GM12892 (cell line): ENCODE measurements around the gene ROBO3.

Source experiments
- DNase-seq: peaks from one replicate; pipeline ENCODE4 v3.0.0; 2011; ENCODE audit not compliant: insufficient read length
- FAIRE-seq: peaks from 2 replicates; lab custom pipeline; 2011; peaks lifted over from hg19 to GRCh38; lab: Jason Lieb, UNC
- POLR2A ChIP-seq: IDR thresholded peaks from 2 replicates; pipeline ENCODE4 v1.6.1; 2011; ENCODE audit warnings: low read depth, low read length, control low read depth
- POLR2AphosphoS5 ChIP-seq: IDR thresholded peaks from 2 replicates; pipeline ENCODE4 v1.6.1; 2011; ENCODE audit warnings: low read depth, low read length, control low read depth
- TAF1 ChIP-seq: IDR thresholded peaks from 2 replicates; pipeline ENCODE4 v1.6.1; 2011; ENCODE audit warnings: low read depth, mild to moderate bottlenecking, control low read depth, low read length, borderline replicate concordance

ROBO3 gene

DNA sequence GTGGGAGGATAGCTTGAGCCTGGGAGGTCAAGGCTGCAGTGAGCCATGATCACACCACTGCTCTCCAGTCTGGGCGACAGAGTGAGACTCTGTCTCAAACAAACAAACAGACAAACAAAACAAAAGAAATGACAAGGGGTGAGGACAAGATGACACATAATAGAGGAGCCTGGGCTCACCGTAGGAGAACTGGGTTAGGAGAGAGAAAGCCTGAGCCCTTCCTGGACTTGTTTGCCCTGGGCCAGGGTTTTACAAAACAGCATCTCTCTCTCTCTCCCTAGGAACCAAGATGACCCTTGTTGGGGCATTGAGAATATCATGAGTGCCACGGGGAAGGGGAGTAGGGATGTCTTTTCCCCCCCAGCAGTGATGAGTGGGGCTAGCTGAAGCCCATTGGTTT lies 15.7 kb downstream of the ROBO3 start:
- no peak for TF ChIP-seq POLR2AphosphoS5
- no peak for TF ChIP-seq TAF1
- no peak for TF ChIP-seq POLR2A
- no peak for DNase-seq
- no peak for FAIRE-seq

DNA sequence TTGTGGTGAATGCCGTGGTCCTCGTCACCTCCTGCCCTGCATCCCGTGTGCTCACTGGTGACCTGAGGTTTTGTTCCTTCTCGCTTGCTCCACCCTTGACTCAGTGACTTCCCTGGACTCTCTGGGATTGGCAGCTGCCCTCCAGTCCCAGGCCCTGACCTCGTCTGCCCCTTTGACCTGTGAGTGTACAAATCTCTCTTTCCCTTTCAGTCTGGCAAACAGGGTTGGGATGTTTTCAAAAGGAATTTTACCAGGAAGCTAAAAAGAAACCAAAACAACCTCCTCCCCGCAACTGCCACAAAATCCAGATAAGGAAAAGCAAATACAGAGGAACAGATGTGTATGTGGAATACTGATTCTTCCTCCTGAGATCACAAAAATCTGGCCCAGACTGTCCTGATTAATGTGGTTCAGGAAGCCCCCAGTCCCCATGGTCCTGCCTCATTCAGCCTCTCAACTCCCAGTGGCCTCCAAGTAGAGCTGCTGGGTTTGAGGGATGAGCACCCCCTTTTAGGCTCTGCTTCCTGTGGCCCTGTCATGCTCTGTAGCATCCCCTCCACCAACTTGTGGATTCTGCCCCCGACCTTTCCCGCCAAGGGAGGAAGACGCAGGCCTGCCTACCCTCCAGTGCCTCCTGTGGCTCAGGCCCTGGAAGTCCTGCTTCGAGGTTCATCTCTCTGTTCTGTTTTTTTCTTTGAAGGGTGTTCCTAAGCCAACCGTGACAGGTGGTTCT lies 17.3 kb downstream of the ROBO3 start:
- no peak for TF ChIP-seq TAF1
- TF ChIP-seq POLR2AphosphoS5: no peak
- FAIRE-seq (no peak), DNase-seq (no peak)

DNA sequence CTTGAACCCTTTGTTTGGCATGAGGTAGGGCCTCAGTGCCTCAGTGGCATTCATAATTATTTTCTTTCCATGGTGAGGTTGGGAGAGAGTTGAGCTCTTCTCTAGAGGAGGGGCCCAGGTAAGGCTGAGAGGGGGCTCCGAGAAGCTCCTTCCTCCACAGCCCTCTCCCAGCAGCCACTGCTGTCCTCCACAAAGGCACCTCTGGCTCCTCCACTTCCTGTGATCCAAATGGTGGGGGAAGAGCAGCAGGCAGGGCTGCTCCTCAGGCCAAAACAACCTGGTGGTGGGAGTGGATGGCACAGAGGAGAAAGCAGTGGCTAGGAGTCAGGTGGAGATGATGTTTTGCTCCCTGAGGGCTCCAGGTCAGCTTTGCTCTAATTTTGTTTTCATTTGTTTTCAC lies 19.1 kb downstream of the ROBO3 start:
- DNase-seq (no peak), FAIRE-seq (no peak)
- TF ChIP-seq POLR2A (no peak), TAF1 (no peak), POLR2AphosphoS5 (no peak)

DNA sequence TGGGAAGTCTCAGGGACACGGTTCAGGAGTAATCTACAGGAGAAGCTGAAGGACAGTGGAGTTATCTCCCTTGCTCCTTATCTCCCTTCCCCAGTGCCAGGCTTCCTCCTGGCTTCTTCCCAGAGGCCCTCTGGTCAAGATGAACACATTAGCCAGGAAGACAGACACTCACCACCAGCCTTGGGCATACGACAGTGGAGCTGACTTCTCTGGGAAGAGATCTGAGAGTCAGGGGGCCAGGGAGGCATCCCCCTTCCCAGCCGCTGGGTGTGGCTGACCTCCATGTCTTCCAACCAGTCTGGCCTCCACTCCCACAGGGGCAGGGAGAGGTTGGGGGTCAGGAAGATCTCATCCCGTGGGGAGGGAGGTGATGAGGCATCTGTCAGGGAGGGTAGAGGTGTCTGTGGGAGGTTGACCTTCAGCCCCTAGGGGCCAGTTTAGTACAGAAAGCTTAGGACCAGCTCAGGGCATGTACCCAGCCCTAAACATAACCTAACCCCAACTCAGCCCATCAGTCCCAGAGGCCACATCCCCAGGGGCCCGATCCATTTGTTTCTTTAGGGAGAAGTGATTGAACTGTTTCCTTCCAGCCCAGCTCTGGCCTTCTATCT lies 19.7 kb downstream of the ROBO3 start:
- DNase-seq (no peak), FAIRE-seq (no peak)
- TF ChIP-seq POLR2AphosphoS5 (no peak), TAF1 (no peak), POLR2A (no peak)

DNA sequence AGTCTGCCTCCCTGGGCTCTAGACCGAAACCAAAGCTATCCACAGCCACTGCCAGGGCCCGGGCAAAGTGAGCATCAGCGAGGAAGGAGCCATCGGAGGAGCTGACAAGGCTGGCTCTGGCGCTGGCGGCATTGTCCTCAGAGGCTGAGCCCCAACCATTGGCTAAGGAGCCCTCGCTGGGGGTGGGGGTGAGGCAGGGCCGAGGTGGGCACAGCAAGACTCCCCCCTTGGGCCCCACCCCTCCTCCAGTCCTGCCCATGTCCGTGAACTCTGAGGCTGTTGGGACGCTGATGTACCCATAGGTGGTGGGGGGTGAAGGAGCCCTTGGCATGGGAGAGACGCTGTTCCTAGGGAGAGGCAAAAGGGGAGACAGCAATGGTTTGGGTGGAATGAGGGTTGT lies 21.2 kb downstream of the ROBO3 start:
- TF ChIP-seq TAF1: no peak
- TF ChIP-seq POLR2AphosphoS5: no peak
- no peak for TF ChIP-seq POLR2A
- no peak for DNase-seq
- no peak for FAIRE-seq

DNA sequence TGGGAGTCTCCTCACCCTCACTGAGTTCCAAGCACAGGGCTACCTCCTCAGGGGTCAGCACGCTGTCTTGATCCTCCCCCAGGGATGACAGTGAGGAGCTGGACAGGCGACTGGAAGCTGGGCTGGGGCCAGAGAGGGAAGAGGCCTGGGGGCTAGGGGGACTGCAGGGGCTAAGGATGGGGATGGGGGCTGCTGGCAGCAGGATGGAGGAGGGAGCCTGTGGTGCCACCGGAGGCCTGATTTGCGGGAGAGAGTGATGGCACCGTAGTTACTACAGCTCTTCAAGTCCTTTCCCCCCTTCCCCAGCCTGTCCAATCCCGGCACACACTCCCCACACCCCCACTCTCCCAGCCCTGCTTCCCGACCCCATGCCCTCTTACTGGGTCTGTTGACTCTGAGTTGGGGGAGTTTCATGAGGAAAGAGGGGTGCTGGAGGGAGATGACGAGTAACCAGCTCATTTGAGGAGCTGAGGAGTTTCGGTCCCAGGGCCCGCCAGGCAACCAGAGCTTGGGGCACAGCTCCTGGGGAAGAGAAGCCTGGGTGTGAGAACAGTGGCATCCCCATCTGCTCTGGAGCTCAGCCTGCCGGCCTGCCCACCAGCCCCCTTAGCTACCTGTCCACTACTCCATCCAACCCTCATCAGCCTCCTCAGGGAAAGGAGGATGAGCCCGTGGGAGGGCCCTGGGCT lies 21.9 kb downstream of the ROBO3 start:
- TF ChIP-seq POLR2AphosphoS5 (no peak), TAF1 (no peak), POLR2A (no peak)
- FAIRE-seq (no peak), DNase-seq (no peak)

DNA sequence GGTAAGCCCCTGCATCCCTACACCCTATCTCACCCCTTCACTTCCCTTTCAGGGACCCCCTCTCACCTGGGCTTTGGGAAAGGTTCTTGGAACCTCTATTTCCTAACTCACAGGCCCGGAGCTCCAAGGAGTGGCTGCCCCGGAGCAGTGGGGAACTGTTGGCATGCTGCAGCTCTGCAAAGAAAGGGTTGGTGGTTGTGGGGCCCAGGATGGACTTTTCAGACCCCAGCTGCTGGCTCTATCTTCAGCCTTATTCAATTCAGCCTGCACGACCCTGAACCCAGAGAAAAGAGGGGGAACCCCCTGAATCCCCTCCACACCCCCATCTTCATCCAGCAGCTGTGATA lies 22.4 kb downstream of the ROBO3 start:
- TF ChIP-seq TAF1: no peak
- no peak for TF ChIP-seq POLR2A
- no peak for TF ChIP-seq POLR2AphosphoS5
- FAIRE-seq (no peak), DNase-seq (no peak)

DNA sequence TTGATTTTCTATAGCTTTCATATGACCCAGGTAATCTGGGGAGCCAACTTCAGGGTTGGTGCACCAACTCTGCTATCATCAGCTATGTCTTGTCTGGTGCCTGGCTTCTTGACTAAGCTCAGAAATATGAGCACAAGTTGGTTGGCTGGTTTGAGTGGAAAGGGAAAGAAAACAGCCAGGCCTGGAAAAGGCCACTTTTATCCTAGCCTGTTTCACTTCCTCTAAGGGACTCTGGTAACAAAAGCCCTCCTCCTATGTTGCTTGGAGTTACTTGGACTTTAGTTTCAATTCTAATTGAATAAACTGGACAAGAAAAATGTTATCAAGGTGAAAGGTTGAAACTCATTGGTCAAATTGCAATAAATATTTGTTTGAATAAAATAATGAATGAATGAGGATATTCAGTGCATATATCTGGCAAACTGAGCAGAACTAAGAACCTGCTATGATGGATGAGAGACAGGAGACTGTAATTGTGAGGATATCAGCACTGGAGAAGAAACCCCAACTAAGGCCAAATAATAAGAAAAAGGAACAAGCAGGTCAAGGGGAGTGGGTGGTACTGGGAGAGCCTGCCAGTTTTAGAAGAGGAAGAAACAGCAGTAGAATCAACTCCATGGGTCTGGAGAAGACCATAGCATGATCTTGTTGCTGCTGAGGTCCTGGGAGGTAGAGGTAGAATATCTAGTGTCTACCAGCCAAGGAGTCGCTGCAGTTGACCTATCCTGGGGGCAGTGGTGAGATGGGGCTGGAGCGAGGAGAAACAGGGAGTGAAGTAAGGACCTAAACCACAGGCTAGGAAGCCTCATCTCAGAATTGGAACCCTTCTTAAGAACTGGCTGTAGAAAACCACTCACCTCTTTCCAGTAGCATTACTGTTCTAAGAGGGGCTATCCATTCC lies 24.2 kb downstream of the ROBO3 start:
- TF ChIP-seq POLR2A: no peak
- TF ChIP-seq POLR2AphosphoS5: no peak
- TF ChIP-seq TAF1: no peak
- FAIRE-seq (no peak), DNase-seq (no peak)

DNA sequence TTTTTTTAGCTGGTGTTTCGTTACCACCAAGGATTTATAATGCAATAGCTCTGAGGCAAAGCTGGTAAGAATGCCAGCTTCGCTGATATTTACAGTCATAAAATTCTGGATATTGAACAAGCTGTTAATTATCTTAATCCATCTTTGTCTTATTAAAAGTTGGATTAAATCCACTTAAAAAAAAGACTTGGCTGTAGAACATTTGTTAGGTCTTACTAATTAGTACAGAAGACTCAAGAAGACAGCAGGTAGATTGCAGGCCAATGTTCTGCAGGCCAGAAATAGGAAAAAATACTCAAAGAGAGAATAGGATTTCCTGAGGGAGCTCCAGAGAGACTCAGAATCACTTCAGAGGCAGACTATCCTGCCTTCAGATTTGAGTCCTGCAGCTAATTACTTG lies 24.9 kb downstream of the ROBO3 start:
- no peak for DNase-seq
- no peak for FAIRE-seq
- TF ChIP-seq TAF1 (no peak), POLR2AphosphoS5 (no peak), POLR2A (no peak)

DNA sequence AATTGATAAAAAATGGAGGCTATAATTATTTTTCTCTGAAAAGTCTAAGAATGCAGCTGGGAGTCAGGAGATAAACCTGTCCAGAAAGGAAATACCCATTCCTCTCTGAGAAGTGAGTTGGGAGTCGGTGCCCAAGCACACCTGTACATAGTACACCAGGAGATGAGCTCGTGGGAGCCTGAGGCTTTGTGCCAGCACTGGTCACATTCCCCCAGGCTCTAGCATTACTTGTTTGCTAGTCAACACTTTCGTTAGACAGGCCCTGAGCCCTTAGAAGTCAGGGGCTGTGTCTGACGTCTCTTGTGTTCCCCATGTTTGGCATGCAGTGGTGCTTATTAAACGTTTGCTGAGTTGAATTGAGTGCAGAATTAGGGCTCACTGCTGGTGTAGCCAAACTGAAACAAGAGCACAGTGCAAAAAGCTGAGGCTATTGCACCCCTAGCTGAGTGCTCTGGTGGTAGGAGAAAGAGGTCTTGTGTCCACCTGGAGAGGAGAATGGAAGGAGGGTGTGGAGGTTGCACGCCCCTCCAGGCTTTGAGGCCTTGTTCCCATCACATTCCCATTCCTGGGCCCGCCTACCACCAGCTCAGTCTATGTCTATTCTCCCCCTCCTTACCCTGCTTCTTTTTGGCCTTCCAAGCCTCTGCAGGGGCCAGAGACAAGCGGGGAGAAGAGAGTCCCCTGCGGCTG lies 25.6 kb downstream of the ROBO3 start:
- no peak for TF ChIP-seq TAF1
- TF ChIP-seq POLR2A: no peak
- no peak for TF ChIP-seq POLR2AphosphoS5
- DNase-seq (no peak), FAIRE-seq (no peak)

DNA sequence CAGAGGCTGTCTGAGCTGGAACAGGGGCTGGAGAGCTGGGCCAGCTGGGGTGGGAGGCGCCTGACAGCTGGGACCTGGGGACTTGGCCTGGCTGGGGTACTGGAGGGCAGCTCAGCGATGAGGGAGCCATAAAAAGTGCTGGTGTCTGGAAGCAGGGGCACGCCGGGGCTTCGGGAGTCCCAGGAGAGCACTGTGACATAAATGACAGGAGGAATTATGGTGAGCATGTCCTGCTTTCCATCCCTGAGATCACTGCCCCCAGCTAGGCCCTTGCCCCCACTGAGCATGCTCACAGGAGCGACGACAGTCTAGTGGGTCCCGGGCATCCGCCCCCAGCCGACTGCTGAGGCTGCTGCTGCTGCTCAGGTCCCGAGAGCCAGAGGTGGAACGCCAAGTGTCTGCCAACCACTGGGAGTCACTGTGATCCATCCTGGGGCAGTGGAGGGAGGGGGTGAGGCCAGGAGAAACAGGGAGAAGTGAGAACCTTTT lies 26.2 kb downstream of the ROBO3 start:
- no peak for FAIRE-seq
- DNase-seq: no peak

DNA sequence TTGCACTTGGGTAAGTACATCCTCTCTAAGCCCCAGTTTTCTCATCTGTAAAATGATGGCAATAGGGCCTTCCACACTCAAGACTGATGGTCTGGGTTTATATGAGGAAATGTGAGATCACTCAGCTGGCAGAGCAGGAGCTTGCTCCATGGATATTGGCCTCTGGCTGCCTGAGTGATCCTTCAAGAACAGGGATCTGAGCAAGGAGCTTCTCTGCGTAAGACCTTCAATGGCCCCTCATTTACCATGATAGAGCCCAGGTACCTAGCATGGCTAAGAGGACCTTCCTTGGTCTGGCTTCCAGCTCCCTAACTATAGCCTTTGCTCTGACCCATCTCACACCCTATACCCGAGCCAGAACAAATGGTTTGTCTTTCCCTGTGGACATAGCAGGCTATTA lies 26.9 kb downstream of the ROBO3 start:
- TF ChIP-seq POLR2AphosphoS5 (no peak), TAF1 (no peak), POLR2A (no peak)
- no peak for DNase-seq
- FAIRE-seq: no peak

More for the DNA sequence above, 26.2 kb downstream of the ROBO3 start:
- TF ChIP-seq POLR2A: no peak
- no peak for TF ChIP-seq POLR2AphosphoS5
- TF ChIP-seq TAF1: no peak
